Neural progenitor cell (in vitro differentiated cells): ENCODE results near the gene IL22RA2. TPM values are rescaled to one million over a fixed set of nuclear protein-coding genes. Genes with fewer than 3 reads are reported as not detected.

Source experiments
- DNase-seq: peaks from one replicate; pipeline ENCODE4 v3.0.0-alpha.2; 2016; ENCODE audit warnings: low spot score
- H2AFZ ChIP-seq: fragments of 200-600 bp; sonication (generic); replicated peaks from 2 replicates; pipeline ENCODE4 v1.6.1; 2016; ENCODE audit warnings: antibody characterized with exemption
- H3F3A ChIP-seq: fragments of 200-600 bp; sonication (generic); 2 replicates; pipeline ENCODE4 v1.6.1; 2016; ENCODE audit warnings: antibody characterized with exemption, low read depth
- H3K27ac ChIP-seq: fragments of 200-600 bp; sonication (generic); 2 replicates; pipeline ENCODE4 v1.5.1; 2016; ENCODE audit warnings: mild to moderate bottlenecking
- H3K27me3 ChIP-seq: fragments of 200-600 bp; sonication (generic); 2 replicates; pipeline ENCODE4 v1.6.1; 2016; ENCODE audit warnings: mild to moderate bottlenecking, moderate library complexity
- H3K36me3 ChIP-seq: fragments of 200-600 bp; sonication (generic); 2 replicates; pipeline ENCODE4 v1.5.1; 2016
- H3K4me1 ChIP-seq: fragments of 200-600 bp; sonication (generic); 2 replicates; pipeline ENCODE4 v1.6.1; 2016; ENCODE audit warnings: mixed run types
- H3K4me2 ChIP-seq: fragments of 200-600 bp; sonication (generic); 2 replicates; pipeline ENCODE4 v1.6.1; 2016
- H3K4me3 ChIP-seq: fragments of 200-600 bp; sonication (generic); 2 replicates; pipeline ENCODE4 v1.5.1; 2016
- H3K79me2 ChIP-seq: fragments of 200-600 bp; sonication (generic); 2 replicates; pipeline ENCODE4 v1.6.1; 2016; ENCODE audit warnings: low read depth
- H3K9ac ChIP-seq: fragments of 200-600 bp; sonication (generic); 2 replicates; pipeline ENCODE4 v1.6.1; 2016
- H3K9me3 ChIP-seq: fragments of 200-600 bp; sonication (generic); 2 replicates; pipeline ENCODE4 v1.5.1; 2016; ENCODE audit warnings: low read depth
- H4K20me1 ChIP-seq: fragments of 200-600 bp; sonication (generic); 2 replicates; pipeline ENCODE4 v1.6.1; 2016; ENCODE audit warnings: low read depth
- H3K27ac Mint-ChIP-seq: 3 replicates; pipeline ENCODE4 v1.8.0; 2021; ENCODE audit warnings: mixed read lengths
- H3K27me3 Mint-ChIP-seq: 2 replicates; pipeline ENCODE4 v1.8.0; 2022; ENCODE audit warnings: low read depth, mild to moderate bottlenecking, inconsistent platforms, moderate library complexity, mixed read lengths; ENCODE audit not compliant: insufficient read depth
- H3K36me3 Mint-ChIP-seq: 3 replicates; pipeline ENCODE4 v1.8.0; 2021; ENCODE audit warnings: mixed read lengths
- H3K4me1 Mint-ChIP-seq: 3 replicates; pipeline ENCODE4 v1.8.0; 2021; ENCODE audit warnings: mixed read lengths
- H3K4me3 Mint-ChIP-seq: 3 replicates; pipeline ENCODE4 v1.8.0; 2021; ENCODE audit warnings: mild to moderate bottlenecking, moderate library complexity, mixed read lengths
- H3K9me3 Mint-ChIP-seq: 3 replicates; pipeline ENCODE4 v1.8.0; 2020; ENCODE audit warnings: mixed read lengths
- EZH2 ChIP-seq: fragments of 200-600 bp; sonication (generic); IDR thresholded peaks from 2 replicates; pipeline ENCODE4 v1.6.1; 2017; ENCODE audit warnings: antibody characterized with exemption, mild to moderate bottlenecking, moderate library complexity
- EZH2phosphoT487 ChIP-seq: fragments of 200-600 bp; sonication (generic); IDR thresholded peaks from 2 replicates; pipeline ENCODE4 v1.6.1; 2017; ENCODE audit warnings: antibody characterized with exemption
- total RNA-seq: library from RNA; depleted of rRNA; stranded (reverse); fragments of >200 nt; gene quantifications from 2 replicates; pipeline ENCODE4 v1.2.3, GENCODE V29; 2015; ENCODE audit warnings: low replicate concordance
- TF ChIP-seq, protein P1 (sequence below): fragments of 200-600 bp; sonication (generic); IDR thresholded peaks from 2 replicates; pipeline ENCODE4 v1.5.1; 2017; ENCODE audit warnings: antibody characterized with exemption, mild to moderate bottlenecking

Gene IL22RA2
- total RNA-seq, 1 donor from 2014 or later = not detected

DNA sequence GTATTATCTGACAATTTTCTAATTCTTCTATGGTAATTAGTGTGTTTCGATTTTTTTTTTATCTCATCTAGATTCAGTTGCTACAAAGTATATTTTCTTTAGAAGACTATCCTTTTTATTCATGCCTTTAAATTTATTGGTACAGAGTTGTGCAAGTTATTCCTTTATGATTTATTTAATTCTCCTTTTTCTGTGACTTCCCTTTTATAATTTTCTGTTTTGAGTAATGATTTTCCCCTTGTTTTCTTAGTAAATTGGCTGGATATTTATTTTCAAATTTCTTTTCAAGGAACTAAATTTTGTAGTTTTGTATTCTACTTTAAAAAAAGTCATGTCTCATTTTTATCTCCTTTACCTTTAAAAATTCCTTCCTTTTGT lies 2.4 kb upstream of the IL22RA2 start:
- no peak overlapping the region for H3K4me3 ChIP-seq
- H2AFZ ChIP-seq = no peak overlapping the region
- H3K36me3 ChIP-seq = no peaks in the 10 kb centered on the region
- TF ChIP-seq EZH2 = no peak
- TF ChIP-seq, protein P1, sequence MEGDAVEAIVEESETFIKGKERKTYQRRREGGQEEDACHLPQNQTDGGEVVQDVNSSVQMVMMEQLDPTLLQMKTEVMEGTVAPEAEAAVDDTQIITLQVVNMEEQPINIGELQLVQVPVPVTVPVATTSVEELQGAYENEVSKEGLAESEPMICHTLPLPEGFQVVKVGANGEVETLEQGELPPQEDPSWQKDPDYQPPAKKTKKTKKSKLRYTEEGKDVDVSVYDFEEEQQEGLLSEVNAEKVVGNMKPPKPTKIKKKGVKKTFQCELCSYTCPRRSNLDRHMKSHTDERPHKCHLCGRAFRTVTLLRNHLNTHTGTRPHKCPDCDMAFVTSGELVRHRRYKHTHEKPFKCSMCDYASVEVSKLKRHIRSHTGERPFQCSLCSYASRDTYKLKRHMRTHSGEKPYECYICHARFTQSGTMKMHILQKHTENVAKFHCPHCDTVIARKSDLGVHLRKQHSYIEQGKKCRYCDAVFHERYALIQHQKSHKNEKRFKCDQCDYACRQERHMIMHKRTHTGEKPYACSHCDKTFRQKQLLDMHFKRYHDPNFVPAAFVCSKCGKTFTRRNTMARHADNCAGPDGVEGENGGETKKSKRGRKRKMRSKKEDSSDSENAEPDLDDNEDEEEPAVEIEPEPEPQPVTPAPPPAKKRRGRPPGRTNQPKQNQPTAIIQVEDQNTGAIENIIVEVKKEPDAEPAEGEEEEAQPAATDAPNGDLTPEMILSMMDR = no peak
- DNase-seq = no peak
- H3K27ac ChIP-seq = no peak overlapping the region
- peaks cover 2% of the 10 kb centered on the region for H3K27me3 Mint-ChIP-seq
- peaks cover 3% of the 10 kb centered on the region for H3K9me3 Mint-ChIP-seq
- peaks cover 2% of the 10 kb centered on the region for H3K4me1 Mint-ChIP-seq
- no peaks in the 10 kb centered on the region for H3K9me3 ChIP-seq
- H4K20me1 ChIP-seq = no peaks in the 10 kb centered on the region
- H3K27me3 ChIP-seq = no peaks in the 10 kb centered on the region
- H3K4me1 ChIP-seq = no peaks in the 10 kb centered on the region
- no peak overlapping the region for H3K27ac Mint-ChIP-seq
- no peaks in the 10 kb centered on the region for H3K79me2 ChIP-seq
- H3K36me3 Mint-ChIP-seq = no peaks in the 10 kb centered on the region
- H3K9ac ChIP-seq = no peak overlapping the region
- H3F3A ChIP-seq = no peaks in the 10 kb centered on the region
- H3K4me2 ChIP-seq = no peak overlapping the region
- no peak overlapping the region for H3K4me3 Mint-ChIP-seq

DNA sequence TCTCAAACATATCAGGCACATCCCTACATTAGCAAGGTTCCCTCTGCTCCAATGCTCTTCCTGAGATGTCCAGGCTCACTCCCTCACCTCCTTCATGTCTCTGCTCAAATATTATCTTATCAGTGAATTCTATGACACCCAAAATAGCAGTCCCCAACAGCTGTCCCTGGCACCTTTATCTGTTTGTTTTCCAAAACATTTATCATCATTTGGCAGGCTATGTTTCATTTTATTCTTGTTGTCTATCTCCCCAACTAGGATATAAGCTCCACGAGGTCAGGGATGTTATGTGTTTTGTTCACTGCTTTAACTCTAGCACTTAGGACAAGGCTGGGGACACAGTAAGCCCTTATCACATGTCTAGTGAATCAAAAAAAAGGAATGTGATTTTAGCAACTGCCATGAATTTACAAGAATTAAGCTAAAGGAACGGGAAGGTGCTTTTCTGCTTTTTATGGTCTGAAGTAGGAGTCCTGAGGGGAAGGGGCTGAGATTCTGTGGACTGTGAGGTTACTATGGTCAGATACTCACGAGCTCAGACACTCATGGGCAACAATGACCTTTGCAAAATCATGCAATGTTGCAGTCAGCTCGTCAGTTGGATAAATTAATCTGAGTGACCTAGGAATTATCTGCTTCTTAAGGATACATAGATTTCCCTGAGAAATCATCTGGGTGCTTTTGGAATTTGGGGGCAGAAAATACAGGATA lies 1.9 kb upstream of the IL22RA2 start:
- TF ChIP-seq, protein P1 = no peak
- TF ChIP-seq EZH2phosphoT487 (no peak), EZH2 (no peak)
- Mint-ChIP-seq H3K9me3 (peaks cover 2% of the 10 kb centered on the region), H3K36me3 (no peaks in the 10 kb centered on the region), H3K27me3 (peaks cover 2% of the 10 kb centered on the region), H3K4me1 (peaks cover 2% of the 10 kb centered on the region), H3K4me3 (no peak overlapping the region), H3K27ac (no peak overlapping the region)
- no peaks in the 10 kb centered on the region for H3K36me3 ChIP-seq
- no peak overlapping the region for H3K4me3 ChIP-seq
- no peaks in the 10 kb centered on the region for H3K79me2 ChIP-seq
- no peak overlapping the region for H3K4me2 ChIP-seq
- no peak overlapping the region for H3K27ac ChIP-seq
- no peak overlapping the region for H2AFZ ChIP-seq
- H3K9me3 ChIP-seq = no peaks in the 10 kb centered on the region
- no peaks in the 10 kb centered on the region for H3F3A ChIP-seq
- no peaks in the 10 kb centered on the region for H3K4me1 ChIP-seq
- no peaks in the 10 kb centered on the region for H3K27me3 ChIP-seq
- H3K9ac ChIP-seq = no peak overlapping the region
- H4K20me1 ChIP-seq = no peaks in the 10 kb centered on the region
- no peak for DNase-seq

DNA sequence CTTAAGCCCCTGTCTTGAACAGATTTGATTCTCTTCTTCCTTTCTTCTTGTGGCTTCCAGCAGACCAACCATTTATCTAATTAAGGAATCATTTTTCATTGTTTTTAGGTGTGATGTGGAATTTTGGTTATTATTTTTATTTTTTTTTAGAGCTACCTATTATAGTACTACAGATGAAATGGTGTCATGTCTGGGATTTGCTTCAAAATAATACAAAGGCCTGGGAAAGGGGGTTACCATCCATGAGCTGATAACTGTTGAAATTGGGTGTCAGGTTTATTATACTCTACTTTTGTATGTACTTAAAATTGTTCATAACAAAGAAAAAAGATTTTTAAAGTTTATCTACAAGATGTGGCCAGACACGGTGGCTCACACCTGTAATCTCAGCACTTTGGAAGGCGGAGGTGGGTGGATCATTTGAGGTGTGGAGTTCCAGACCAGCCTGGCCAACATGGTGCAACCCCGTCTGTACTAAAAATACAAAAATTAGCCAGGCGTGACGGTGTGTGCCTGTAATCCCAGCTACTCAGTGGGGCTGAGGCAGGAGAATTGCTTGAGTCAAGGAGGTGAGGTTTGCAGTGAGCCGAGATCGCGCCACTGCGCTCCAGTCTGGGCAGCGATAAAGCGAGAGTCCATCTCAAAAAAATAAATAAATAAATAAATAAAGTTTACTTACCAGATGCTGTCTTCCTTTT lies 561 bp downstream of the IL22RA2 start:
- no peak overlapping the region for H3K4me2 ChIP-seq
- H3K27me3 Mint-ChIP-seq = peaks cover 2% of the 10 kb centered on the region
- no peaks in the 10 kb centered on the region for H3K36me3 Mint-ChIP-seq
- H3K9me3 Mint-ChIP-seq = peaks cover 9% of the 10 kb centered on the region
- H3K9me3 ChIP-seq = no peaks in the 10 kb centered on the region
- DNase-seq = no peak
- H3K27me3 ChIP-seq = no peaks in the 10 kb centered on the region
- H4K20me1 ChIP-seq = no peaks in the 10 kb centered on the region
- H3K27ac ChIP-seq = no peak overlapping the region
- H3K4me3 Mint-ChIP-seq = no peak overlapping the region
- peaks cover 2% of the 10 kb centered on the region for H3K4me1 Mint-ChIP-seq
- no peak overlapping the region for H3K27ac Mint-ChIP-seq
- no peaks in the 10 kb centered on the region for H3F3A ChIP-seq
- no peaks in the 10 kb centered on the region for H3K4me1 ChIP-seq
- H3K9ac ChIP-seq = no peak overlapping the region
- no peak overlapping the region for H2AFZ ChIP-seq
- H3K79me2 ChIP-seq = no peaks in the 10 kb centered on the region
- H3K4me3 ChIP-seq = no peak overlapping the region
- H3K36me3 ChIP-seq = no peaks in the 10 kb centered on the region
- TF ChIP-seq, protein P1 = no peak
- TF ChIP-seq EZH2phosphoT487 (no peak), EZH2 (no peak)
